Activated effector memory CD4-positive, alpha-beta T cell treated with anti-CD3 and anti-CD28 coated beads, Interleukin-2, amount 50 U/mL, for 16 hours (primary cell): ENCODE data around the gene CTSW.

ENCODE experiments used
- DNase-seq: peaks from one replicate; pipeline ENCODE4 v3.0.0-alpha.2; 2020

Gene CTSW

DNA sequence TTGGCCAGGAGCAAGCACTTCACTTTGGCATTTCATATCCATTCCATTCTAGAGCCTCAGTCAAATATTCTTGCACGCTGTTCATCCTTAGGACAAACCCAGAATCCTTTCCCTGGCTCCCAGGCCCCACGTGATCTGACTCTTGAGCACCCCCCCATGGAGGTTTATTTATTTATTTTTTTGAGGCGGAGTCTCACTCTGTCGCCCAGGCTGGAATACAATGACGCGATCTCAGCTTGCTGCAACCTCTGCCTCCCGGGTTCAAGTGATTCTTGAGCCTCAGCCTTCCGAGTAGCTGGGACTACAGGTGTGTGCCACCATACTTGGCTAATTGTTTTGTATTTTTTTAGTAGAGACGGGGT lies 52.9 kb downstream of the CTSW start:
- no peak for DNase-seq
